Measurements from ENCODE around the gene FGF21. TPM values are rescaled to one million over a fixed set of nuclear protein-coding genes. Genes with fewer than 3 reads are reported as not detected.

FGF21 gene, protein sequence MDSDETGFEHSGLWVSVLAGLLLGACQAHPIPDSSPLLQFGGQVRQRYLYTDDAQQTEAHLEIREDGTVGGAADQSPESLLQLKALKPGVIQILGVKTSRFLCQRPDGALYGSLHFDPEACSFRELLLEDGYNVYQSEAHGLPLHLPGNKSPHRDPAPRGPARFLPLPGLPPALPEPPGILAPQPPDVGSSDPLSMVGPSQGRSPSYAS
- 9.5 TPM for polyA plus RNA-seq (2012; ENCODE audit: insufficient read depth, insufficient read length, low read depth)

DNA sequence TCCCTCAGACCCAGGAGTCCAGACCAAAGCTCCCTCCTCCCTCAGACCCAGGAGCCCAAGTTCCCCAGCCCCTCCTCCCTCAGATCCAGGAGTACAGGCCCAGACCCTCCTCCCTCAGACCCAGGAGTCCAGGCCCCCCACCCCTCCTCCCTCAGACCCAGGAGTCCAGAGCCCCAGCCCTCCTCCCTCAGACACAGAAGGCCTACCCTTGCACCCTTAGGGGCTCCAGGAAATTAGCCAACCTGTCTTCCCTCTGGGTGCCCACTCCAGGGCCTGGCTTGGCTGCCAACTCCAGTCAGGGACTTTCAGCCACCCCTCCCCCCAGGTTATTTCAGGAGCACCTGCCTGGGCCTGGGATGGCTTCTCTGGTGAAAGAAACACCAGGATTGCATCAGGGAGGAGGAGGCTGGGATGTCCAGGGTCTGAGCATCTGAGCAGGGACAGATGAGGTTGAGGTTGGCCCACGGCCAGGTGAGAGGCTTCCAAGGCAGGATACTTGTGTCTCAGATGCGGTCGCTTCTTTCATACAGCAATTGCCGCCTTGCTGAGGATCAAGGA, at the start of gene FGF21:
Gene FGF21 (plus strand): TSS at position 441 of the 558 bp plus-strand sequence. CDS start 713 bp downstream, outside the sequence.
- TF ChIP-seq, protein P1, sequence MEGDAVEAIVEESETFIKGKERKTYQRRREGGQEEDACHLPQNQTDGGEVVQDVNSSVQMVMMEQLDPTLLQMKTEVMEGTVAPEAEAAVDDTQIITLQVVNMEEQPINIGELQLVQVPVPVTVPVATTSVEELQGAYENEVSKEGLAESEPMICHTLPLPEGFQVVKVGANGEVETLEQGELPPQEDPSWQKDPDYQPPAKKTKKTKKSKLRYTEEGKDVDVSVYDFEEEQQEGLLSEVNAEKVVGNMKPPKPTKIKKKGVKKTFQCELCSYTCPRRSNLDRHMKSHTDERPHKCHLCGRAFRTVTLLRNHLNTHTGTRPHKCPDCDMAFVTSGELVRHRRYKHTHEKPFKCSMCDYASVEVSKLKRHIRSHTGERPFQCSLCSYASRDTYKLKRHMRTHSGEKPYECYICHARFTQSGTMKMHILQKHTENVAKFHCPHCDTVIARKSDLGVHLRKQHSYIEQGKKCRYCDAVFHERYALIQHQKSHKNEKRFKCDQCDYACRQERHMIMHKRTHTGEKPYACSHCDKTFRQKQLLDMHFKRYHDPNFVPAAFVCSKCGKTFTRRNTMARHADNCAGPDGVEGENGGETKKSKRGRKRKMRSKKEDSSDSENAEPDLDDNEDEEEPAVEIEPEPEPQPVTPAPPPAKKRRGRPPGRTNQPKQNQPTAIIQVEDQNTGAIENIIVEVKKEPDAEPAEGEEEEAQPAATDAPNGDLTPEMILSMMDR (IDR thresholded peaks at IDR 0.05; ENCODE audit: low read depth, low read length): no peak
- Histone ChIP-seq H3K4me1 (no peaks in the 10 kb centered on the region; the same call in 1 of the 2 replicates), H3K4me3 (ENCODE audit: low read depth, low read length) (no peak within 1 kb of the TSS), H3K36me3 (no peaks in the 10 kb centered on the region), H3K9me3 (no peaks in the 10 kb centered on the region), H3K27me3 (peaks cover 11% of the 10 kb centered on the region)
- DNase-seq: no peak

DNA sequence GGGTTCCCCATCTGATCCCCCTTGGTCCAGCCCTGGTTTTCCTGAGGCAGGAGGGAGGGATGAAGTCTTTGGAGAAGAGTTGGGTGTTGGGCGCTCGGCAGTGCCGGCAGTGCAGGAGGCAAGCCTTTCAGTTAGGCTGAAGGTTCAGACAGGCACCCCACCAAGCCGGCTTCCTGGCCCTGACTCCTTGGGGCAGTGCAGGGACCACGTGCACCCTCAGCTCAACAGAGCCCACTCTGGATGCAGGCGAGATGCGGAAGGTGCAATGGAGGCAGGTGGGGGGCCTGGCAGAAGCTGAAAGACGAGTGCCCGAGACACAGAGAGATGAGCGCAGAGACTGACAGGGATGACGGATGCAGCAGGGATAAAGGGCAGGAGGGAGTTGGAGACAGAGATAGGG, 46.9 kb upstream of the FGF21 start:
- Histone ChIP-seq H3K9me3 (no peaks in the 10 kb centered on the region), H3K4me3 (ENCODE audit: low read depth, low read length) (no peak overlapping the region), H3K4me1 (no peaks in the 10 kb centered on the region), H3K36me3 (no peaks in the 10 kb centered on the region), H3K27me3 (no peaks in the 10 kb centered on the region)
- no peak for DNase-seq
- TF ChIP-seq, protein P1 (IDR thresholded peaks at IDR 0.05; ENCODE audit: low read depth, low read length): no peak

DNA sequence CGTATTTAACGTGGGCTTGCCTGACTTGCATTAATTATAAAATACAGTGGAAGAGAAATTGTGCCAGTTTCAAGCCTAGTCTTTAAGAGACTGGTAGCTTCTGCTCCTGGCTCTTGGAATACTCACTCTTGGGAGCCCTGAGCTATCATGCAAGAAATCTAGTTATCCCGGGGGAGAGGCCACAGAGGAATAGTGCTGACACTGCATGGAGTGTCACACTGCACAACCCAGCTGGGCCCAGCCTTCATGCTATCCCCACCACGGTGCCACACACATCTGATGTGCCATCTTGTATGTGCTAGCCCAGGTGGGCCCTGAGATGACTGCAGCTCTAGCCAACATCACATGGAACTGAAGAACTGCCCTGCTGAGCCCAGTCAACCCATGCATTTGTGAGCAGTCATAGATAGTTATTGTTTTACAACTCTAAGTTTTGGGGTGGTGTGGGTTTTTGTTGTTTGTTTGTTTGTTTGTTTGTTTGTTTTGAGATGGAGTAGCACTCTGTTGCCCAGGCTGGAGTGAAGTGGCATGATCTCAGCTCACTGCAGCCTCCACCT, 44.1 kb upstream of the FGF21 start:
- no peak for DNase-seq
- H3K4me3 ChIP-seq (ENCODE audit: low read depth, low read length): no peak overlapping the region
- H3K9me3 ChIP-seq: no peaks in the 10 kb centered on the region
- no peaks in the 10 kb centered on the region for H3K36me3 ChIP-seq
- no peaks in the 10 kb centered on the region for H3K27me3 ChIP-seq
- TF ChIP-seq, protein P1 (IDR thresholded peaks at IDR 0.05; ENCODE audit: low read depth, low read length): no peak
- no peaks in the 10 kb centered on the region; the same call in 1 of the 2 replicates for H3K4me1 ChIP-seq

DNA sequence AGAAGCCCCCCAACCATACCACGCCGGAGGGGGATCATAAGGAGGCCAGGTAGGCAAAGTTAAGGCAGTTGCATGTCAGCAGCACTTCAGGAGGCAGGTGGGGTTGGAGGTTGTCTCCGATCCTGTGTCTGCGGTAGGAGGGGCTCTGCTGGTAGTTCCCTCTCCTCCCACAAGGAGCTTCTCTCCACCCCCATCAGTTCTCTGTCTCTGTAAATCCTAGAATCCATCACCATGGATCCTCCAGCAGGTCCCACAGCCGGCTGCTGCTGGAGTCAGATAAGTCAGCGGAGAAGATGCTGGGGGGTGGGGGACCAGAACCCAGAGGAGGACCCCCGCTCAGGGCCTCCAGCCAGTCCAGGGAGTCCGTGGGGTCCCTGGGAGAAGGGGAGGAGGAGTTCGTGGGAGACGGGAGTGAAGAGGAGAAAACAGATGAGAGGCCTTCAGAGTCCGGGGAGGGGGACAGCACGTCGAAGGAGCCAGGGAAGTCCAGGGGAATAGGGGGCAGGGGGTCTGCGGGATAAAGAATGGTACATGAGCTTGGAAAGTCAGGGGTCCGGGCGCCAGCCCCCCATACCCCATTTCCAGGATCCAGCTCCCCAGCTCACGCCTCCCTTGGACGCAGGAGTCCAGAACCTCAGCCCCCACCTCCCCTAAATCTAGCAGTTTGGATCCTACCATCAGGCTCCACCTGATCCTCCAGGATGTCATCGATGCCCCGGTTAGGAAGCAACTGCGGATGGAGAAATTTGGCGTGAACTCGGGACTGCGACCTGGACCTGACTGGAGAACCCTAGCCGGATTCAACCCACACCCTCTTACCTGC, 42.1 kb upstream of the FGF21 start:
- no peaks in the 10 kb centered on the region for H3K9me3 ChIP-seq
- H3K4me3 ChIP-seq (ENCODE audit: low read depth, low read length): peak overlapping the region; percentile 80
- DNase-seq: no peak
- H3K4me1 ChIP-seq: peaks cover 3% of the 10 kb centered on the region; the same call in 1 of the 2 replicates
- H3K36me3 ChIP-seq: no peaks in the 10 kb centered on the region
- no peaks in the 10 kb centered on the region for H3K27me3 ChIP-seq
- TF ChIP-seq, protein P1 (IDR thresholded peaks at IDR 0.05; ENCODE audit: low read depth, low read length): peak; percentile 37

DNA sequence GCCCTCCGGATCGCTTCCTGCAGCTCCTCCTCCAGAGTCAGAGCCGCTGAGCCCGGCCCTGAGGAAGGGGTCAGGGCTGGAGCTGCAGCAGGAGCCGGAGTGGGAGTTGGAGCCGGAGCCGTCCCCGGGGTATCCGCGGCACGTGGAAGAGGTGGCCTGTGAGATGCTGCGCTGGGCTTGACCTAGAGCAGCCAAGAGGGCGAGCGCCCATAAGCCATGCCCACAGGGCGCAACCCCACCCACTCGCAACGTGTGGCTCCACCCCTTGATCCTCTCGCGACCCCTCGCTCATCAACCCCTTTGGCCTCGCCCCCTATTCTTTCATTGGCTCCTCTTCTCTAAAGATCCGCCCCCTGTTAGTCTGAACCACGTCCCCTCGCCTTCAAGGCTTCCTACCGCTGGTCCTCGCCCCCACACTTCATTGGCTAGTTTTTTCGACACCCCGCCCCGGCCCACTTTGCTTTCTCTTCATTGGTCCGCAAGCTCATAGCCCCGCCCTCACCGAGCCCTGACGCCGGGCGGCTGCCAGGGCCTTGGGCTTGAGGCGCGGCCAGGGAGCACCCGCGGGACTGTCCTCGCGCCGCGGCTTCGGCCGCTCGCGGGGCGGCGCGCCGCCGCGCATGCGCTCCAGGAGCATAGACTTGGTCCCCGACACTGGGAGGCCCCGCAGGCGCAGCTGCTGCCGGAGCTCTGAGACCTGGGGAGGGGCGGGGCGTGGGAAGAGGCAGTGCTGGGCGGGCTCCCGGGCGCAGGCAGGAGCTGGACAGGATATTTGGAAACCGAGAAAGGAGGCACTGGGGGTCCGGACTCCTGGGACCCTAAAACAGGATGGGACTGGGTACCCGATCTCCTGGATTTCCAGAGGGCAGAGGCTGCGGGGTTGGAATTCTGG, 41.2 kb upstream of the FGF21 start:
- no peaks in the 10 kb centered on the region for H3K9me3 ChIP-seq
- TF ChIP-seq, protein P1 (IDR thresholded peaks at IDR 0.05; ENCODE audit: low read depth, low read length): no peak
- DNase-seq: peak; percentile 99
- peak overlapping the region; percentile 80 for H3K4me3 ChIP-seq (ENCODE audit: low read depth, low read length)
- H3K36me3 ChIP-seq: no peaks in the 10 kb centered on the region
- H3K27me3 ChIP-seq: no peaks in the 10 kb centered on the region
- H3K4me1 ChIP-seq: peaks cover 3% of the 10 kb centered on the region; the same call in 1 of the 2 replicates
